WTC11 (cell line): ENCODE measurements around the gene GPR18.

Source experiments
- CTCF ChIP-seq: fragments of 200-600 bp; IDR thresholded peaks from 2 replicates; pipeline ENCODE4 v1.8.0; 2022; ENCODE audit warnings: antibody characterized with exemption
- NR1H2 ChIP-seq: sonication (generic); formaldehyde crosslinking; IDR thresholded peaks from 2 replicates; pipeline ENCODE4 v1.9.0; 2021; ENCODE audit warnings: mild to moderate bottlenecking, moderate library complexity, missing genetic modification reagents

GRCh38 chr13:99251921-99252320 is 6.3 kb downstream of the GPR18 start:
- TF ChIP-seq NR1H2 (CRISPR knock-in tag) (no peak), CTCF (no peak)
